GM21717 (cell line): ENCODE data around the gene TRIM27.
"Not testable (repeated sequence)": the region's sequence is repeated elsewhere in the genome, so short reads cannot be mapped to it uniquely, and the experiment has no call there.

Source experiments
- ATAC-seq: cut with Tn5 transposase; IDR thresholded peaks from one replicate; pipeline ENCODE4 v1.9.1; 2021; ENCODE audit warnings: mild to moderate bottlenecking, moderate library complexity; ENCODE audit not compliant: unreplicated experiment

The TRIM27 gene

DNA sequence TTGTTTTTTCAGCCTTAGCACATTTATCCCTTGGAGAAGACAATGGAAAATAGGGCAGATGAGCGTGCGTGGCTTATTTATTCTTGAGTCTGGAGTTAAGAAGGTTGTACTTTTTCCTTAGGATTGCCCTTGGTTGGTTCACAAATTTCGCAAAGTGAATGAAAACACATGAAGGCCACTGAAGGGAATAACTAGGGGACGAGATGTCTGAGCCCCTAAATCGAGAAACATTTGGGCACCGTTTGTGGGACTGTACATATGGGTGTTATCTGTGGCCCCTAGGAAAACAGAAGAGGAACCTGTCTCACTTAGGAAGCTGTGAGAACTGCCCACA lies 19.4 kb upstream of the TRIM27 start:
- no peak for ATAC-seq

DNA sequence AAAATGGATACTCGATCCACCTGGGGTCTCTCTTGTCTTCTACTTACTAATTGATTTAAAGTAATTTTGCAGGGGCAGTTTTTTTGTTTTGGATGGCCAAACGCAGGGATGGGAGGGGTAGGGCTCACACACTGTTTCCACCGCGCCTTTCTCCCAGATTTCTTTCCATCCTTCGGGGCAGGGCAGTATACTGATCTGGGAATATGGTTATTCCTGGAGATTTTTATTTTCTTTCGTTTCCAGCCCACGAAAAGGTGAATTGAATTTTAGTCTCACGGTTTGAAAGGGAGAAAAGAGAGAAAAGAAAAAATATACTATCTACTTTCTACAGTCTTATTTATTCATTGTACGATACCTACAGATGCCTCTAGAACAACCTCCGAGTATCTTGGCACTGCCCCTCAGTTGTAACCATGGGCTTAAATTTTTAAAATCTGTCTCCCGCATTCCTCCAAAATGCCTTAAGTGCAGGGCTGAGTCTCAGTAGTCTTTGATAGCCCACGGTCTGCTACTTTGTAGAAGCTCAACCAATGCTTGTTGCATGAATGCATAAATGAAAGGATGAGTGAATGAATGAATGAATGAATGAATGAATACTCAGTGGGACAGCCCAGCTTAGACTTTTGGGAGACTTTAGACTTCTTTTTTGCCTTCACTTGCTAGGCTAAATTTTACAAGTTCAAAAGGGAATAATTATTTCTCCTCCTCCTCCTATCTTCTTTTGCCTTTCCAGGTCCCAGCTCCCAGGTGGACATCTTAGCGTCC lies 18.1 kb upstream of the TRIM27 start:
- no peak for ATAC-seq

DNA sequence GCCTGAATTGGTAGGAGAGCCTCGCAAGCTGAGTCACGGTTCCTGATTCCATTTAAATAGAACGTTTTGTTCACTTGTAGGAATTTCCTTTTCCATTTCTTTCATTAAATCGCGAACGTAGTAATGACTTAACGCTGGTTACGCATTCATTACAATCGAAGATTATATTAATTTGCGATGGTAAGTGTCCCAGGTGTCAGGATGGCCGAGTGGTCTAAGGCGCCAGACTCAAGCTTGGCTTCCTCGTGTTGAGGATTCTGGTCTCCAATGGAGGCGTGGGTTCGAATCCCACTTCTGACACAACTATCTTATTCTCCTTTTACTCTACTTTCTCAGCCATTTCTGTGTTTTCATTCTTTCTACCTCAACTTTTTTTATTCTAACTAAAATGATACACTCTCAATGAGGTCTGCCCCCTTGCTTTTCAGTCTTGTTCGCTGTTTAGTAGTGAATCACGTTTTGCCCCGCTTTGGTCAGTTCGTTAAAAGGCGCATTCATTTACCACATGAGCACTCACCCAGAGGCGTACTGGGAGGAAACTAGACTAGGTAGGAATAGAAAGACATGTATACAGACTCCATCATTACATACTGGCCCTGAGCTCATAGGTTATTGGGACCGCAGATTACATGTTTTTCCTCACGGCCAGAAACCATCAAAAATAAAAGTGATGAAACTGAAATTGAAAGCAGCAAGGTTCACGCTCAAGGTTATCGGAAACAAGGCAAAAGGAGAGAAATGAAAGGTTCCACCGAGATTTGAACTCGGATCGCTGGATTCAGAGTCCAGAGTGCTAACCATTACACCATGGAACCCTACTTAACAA lies 17.3 kb upstream of the TRIM27 start:
- peak; percentile 54 for ATAC-seq

DNA sequence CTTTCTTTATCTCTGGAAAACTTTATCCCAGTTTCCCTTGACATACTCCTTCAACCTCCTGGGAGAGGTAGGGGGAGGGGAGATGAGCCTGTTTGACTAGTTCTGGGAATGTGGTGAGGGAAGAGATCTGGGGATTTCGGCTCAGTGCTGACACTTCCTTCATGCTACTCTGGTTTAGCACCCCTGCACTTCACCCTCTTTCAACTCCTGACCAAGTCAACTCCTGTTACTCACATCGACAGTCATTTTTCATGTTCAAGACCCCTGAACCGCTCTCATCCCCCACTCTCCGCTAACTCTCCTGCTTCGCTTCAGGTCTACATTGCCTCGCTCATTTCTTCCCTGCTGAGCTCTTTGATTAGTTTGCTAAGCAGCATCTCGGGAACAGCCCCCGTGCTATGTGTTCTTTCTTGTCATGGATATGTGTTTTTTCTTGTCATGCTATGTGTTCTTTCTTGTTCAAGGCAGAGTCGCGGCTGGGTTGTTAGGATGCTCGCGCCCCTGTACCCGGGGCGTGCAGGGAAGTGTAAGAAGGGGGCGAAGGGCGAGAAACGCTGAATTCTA lies 16.6 kb upstream of the TRIM27 start:
- peak; percentile 26 for ATAC-seq

DNA sequence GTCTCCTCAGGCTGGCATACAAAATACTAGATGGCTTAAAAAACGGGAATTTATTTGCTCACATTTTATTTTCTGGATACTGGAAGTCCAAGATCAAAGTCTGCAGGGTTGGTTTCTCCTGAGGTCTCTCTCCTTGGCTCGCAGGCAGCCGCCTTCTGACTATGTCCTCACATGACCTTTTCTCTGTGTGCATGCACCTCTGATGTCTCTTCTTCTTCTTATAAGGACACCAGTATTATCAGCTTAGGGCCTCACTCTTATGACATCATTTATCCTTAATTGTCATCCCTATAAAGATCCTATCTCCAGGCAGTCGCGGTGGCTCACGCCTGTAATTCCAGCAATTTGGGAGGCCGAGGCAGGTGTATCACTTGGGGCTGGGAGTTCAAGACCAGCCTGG lies 9.3 kb upstream of the TRIM27 start:
- ATAC-seq: no peak

DNA sequence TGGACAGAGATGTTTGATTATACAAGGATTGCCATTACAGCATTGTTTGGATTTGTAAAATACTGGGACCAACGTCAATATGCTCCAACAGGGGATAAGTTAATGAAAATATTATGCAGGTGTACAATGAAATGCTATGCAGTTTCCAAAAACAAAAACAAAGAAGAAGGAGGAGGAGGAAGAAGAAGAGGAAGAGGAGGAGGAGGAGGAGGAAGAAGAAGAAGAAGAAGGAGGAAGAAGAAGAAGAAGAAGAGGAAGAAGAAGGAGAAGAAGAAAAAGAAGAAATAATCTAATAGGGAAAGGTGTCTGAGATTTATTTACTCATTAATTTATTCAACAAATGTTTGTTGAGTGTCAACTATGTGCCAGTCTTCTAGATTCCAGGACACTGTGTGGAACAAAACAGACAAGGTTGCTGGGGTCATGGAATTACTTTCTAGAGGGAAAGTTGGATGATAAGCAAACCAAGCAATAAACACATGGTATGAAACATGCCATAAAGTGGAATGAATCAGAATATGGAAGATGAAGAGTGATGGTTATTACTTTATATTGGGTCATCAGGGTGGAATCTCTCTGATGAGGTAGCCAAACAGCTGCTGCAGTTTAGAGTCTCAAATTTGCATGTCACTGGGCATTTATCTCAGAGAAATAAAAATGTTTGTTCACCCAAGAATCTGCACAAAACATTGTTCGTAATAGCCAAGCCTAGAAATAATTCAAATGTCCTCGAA lies 6.3 kb upstream of the TRIM27 start:
- ATAC-seq: no peak

DNA sequence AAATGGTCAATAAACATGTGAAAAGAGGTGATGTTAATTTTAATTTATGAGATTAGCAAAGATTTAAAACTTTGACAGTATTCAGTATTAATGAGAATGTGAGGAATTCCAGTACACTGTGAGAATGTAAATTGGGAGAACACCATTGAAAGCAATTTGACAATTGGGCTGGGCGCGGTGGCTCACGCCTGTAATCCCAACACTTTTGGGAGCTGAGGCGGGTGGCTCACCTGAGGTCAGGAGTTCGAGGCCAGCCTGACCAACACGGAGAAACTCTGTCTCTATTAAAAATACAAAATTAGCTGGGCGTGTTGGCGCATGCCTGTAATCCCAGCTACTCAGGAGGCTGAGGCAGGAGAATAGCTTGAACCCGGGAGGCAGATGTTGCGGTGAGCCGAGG lies 5.6 kb upstream of the TRIM27 start:
- not testable (repeated sequence) for ATAC-seq

DNA sequence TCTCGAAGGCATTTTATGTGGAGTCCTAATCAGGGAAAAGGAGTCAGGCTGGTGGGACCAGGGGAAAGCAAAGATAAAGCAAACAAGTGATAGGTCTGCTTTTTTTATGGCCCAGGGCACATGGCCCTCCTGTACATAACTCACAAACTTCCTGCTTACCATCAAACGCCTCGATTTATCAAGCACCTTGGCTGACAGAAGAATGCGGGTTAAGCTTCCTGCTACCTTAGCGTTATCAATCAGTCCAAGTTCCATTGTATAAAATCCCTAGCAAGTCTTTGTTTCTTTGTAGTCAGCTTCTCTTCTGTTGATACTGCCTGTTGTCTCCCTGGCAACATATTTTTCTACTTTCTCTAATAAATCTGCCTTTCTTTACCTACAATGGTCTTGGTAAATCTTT lies 4.1 kb upstream of the TRIM27 start:
- no peak for ATAC-seq

DNA sequence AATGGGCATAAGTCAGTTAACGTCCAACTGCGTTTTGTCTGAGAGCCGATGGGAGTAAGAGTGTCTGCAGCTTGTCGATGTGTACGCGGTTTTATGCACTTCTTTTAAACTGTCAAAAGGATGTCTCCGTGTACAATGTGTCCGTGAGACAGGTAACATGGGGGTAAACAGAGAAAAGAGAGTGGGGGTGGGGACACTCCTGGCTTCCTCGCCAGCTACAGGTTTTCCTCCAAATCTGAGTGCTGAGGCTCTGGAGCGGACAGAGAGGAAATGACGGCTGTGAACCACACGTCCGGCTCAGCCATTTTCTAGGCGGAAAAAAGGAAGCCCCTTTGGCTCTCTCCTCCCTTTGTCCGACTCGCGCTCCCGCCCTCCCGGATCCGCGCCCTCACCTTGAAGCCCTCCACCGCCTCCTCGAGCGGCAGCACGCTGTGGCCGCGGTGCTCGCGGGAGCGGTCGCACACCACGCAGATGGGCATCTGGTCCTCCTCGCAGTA lies 916 bp downstream of the TRIM27 start:
- ATAC-seq: peak; percentile 43

DNA sequence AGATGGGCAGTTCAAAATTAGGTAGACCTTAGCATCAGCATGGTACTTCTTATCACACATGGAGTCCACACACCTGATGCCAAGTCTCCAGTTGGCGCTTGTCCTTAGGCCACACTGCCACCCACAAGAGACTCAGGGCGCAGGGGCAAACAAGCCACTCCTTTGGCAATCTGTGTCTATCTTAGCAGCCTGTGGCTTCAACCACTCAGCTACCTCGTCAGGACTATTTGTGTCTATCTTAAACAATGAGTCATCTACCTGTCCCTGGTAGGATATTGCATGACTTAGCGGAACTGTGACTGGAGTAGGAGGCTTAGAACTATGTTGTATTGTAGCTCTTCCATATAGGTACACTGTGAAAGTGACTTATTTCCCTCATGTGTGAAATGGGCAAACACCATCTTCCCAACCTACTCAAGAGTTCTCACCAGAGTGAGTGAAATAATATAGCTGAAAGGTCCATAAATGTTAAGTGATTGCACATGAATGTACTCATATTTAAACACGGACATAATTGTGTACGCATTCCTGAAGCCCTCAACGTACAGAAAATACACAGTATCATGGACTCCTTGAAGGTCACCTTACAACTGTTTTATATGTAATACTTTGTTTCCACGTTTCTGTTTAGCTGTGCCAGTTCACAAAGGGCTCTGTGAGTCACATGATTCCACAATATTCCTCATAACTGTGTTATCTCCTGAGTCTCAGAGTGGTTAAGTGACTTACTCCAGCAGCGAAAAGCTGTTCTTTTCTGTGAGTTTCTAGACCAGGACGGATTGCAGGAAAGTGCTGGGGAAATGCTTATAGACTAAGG lies 1.6 kb downstream of the TRIM27 start:
- ATAC-seq: no peak

DNA sequence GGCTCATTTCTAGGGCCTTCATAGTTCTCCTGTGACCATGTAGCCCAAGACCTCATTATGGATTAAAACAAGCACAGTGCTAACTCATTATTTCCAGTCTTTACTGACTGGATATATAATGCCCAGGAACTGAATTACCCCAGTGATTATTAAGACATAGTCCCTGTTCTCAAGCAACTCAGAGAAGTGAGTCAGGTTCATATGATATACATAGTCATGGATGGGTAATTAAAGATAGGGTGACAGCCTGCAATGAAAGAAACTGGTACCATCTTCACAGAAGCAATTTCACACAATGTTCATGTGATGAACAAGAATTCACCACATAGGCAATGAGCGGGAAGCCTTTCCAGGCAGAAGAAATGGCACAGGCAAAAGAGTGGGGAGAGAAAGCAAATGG lies 3.5 kb downstream of the TRIM27 start:
- no peak for ATAC-seq

DNA sequence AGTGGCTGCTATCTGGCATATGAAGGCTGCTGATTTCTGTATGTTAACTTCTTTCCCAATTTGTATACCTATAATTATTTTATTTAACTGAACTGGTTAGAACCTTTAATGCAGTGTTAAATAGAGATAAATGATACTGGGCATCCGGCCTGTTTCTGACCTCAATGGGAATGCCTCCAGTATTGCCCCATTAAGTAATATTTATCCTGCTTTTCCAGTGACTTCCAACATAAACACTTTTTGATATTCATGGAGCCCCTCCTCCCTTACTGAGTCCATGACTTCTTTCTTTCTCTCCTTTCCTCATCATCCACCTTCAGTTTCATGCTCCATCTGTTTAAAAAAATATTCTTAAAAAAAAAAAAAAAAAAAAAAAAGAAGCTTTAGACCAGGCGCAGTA lies 8.8 kb downstream of the TRIM27 start:
- no peak for ATAC-seq

DNA sequence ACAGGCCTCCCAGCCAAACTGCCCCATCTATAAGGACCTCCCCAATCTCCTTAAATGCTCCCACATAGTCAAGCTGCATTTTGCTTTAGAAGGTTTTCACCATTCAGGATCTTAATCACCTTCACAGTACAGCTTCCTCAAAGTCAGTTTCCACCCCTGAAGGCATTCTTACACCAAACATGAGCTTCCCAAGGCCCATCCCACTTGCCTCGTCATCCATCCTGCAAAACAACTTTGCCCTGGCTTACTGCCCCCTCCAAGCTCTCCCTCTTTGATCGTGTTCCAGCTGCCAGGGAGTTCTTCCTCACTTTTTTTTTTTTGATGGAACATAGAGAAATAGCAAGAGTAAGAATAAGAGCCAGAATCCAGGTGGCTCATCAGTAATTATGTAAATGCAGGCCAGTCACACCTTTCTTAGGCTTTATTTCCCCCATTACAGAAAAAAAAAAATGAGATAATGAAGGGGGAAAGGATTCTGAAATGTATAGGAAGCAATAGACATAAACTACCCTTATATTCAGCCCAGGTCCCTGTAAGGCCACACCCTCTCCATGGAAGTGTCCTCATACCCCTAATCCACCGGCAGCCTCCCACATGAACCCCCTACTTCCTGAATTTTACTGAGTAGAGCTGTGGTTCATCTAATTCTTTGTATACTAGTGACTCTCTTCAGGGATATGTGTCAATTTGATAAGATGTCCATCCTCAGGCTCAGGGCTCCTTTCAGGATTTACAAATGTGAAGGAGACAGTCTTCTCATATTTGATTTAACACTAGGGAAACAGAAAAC lies 12.7 kb downstream of the TRIM27 start:
- ATAC-seq: no peak

DNA sequence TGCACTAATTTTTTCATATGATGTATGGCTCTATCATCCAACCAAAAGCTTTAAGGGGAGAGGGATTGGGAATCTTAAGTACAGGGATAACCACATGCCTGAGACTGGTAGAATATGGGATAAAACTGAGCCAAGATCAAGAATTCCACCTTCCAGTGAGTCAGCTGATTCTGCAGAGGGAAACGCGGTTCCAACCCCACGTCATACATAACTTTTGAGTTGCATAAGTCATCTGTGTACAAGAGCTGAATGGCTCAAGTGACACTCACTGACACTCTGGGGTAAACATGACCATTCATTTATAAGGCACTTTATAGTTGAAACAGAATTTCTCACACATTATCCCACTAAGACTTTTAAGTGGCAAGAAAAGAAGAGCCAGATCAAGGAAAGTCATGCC lies 16.4 kb downstream of the TRIM27 start:
- ATAC-seq: no peak

DNA sequence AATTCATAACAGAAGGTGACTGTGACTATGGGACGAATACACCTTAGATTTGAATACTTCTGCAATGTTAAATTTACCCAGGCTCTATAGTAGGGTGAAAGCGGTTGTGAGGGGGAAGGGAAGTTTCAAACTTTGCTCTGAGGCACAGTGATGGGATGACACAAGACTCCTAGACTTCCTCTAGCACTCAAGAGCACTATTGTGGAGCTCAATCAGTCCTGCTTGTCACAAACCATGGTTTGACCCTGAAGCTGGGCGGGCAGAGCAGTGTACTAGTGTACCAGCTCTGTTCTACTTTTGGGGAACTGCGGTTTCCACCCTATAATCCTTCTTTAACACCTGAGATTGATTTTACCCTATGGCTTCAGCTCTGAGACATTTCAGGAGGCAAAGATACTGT lies 17.1 kb downstream of the TRIM27 start:
- no peak for ATAC-seq

DNA sequence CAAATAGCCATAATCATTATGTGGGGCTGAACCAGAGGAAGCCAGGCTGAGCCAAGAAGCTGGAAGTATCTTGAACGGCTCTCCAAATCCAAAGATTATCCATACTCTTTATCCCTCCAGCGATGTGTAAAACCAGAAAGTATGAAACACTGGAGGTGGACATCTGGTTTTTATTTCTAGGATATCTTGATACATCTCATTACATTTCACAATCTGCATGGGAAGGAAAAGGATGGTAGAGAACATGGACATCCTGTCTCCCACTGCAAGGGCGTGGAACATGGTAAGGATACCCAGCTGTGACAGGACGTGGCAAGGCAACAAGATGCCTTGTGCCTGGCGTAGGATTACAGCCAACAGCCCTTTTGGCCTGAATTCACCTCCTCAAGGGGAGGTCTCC lies 20.1 kb downstream of the TRIM27 start:
- no peak for ATAC-seq

DNA sequence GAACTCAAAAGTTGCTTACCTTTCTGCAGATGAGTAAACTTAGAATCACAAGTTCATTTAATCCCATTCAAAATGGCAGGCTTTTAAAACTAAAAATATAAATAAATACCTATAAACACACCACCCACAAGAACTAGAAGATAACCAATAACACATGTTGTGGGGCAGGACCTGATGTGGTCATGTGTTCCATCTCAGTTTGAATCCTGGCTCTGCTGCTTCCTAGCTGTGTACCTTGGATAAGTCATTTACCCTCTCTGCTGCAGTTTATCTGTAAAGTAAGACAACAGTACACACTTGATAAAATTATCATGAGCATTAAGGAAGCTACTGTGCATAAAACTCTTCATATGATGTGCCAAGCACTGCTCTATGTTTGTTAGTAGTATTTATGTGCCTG lies 22.0 kb downstream of the TRIM27 start:
- ATAC-seq: no peak

DNA sequence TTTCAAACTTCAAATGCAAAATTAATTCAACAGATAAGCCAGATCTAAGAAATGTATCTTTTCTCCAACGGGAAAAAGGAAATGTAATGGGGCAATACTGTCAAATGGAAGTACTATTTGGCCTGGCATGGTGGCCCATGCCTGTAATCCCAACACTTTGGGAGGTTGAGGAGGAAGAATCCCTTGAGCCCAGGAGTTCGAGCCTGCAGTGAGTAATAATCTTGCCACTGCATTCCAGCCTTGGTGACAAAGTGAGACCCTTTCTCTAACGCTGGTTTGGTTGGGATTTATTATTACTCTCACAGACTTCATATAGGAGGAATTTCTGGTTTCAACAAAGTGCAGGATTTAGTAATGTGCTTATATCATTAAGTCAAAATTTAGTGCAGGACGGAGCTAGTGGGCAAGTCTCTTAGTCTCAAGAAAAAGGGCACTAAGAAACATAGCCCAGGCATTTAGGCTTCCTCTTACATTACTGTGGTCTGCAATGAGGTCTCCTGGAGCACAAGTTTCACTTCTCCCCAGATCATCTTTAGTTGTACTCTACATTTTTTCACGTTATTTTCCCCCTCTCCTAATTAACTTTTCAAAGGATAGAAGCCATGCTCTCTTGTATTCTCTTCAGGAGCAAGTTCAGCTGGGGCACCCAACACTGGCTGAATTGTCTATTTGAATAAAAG lies 23.1 kb downstream of the TRIM27 start:
- no peak for ATAC-seq

DNA sequence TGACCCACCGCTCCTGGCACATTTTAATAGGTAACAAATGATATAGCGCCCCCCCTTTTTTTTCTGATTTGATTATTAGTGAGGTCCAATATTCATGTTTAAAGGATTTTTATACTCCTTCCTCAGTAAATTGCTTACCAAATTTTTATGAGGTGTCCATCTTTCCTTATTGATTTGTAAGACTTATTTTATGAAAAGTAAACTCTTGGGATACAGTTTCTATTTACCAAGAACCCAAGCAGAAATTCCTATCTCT lies 25.1 kb downstream of the TRIM27 start:
- ATAC-seq: no peak

DNA sequence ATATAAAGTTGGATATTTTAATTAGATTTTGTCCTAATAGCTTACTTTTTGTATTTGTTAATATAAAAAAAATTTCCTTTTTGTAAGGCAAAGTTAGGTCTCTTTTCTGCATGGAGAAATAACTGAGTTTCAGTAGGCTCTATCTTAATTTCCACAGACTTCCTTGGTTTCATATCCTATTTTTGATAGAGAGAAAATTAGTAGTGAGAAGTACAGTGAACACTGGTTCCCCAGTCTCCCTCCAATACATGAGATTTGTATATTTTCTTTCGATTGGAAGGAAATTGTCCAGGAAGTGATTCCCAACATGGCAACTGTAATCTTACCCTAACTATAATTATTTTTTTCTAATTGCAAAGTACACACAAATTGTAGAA lies 26.4 kb downstream of the TRIM27 start:
- no peak for ATAC-seq
